DMS53 treated with DMSO at 0.1 percent for 48 hours (cell line): ENCODE data around the gene FES.
"Not testable (repeated sequence)": the region's sequence is repeated elsewhere in the genome, so short reads cannot be mapped to it uniquely, and the experiment has no call there.

Source experiments
- DNase-seq: peaks from one replicate; lab custom pipeline; 2025; ENCODE audit not compliant: unreplicated experiment; lab: John Stamatoyannopoulos, UW

FES gene

DNA sequence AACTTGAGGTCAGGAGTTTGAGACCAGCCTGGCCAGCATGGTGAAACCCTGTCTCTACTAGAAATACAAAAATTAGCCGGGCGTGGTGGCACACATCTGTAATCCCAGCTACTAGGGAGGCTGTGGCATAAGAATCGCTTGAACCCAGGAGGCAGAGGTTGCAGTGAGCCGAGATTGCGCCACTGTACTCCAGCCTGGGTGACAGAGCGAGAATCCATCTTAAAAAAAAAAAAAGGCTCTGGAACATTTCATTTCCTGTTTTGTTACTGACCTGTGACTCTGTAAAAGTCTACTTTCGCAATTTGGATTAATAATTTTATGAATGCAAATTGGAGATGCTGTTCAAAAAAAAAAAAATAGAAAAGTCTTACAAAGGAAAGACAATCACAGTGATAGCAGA is 43.8 kb downstream of the FES start:
- not testable (repeated sequence) for DNase-seq

DNA sequence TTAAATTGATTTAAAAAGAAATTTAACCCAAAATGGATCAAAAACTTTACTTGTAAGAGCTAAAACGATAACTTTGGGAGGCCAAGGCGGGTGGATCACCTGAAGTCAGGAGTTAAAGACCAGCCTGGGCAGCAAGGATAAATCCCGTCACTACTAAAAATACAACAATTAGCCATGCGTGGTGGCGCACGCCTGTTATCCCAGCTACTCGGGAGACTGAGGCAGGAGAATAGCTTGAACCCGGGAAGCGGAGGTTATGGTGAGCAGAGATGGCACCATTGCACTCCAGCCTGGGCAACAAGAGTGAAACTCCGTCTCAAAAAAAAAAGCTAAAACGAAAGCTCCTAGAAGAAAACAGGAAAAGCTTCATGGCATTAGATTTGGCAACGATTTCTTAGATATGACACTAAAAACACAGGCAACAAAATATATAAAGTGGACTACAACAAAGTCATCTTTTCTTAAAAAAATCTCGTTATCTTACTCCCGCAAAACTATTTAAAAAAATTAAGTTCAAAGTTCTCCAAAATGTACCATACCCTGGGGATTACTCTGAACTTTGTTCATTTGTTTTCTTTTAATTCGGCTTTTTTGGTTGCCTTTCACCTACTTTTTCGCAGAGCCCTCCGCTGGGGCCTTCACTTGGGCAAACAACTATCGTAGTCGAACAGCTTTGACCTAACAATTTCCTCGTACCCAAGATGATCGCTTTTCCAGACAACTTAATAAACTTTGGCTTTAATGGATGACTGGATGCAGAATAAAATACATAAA is 45.1 kb downstream of the FES start:
- no peak for DNase-seq

DNA sequence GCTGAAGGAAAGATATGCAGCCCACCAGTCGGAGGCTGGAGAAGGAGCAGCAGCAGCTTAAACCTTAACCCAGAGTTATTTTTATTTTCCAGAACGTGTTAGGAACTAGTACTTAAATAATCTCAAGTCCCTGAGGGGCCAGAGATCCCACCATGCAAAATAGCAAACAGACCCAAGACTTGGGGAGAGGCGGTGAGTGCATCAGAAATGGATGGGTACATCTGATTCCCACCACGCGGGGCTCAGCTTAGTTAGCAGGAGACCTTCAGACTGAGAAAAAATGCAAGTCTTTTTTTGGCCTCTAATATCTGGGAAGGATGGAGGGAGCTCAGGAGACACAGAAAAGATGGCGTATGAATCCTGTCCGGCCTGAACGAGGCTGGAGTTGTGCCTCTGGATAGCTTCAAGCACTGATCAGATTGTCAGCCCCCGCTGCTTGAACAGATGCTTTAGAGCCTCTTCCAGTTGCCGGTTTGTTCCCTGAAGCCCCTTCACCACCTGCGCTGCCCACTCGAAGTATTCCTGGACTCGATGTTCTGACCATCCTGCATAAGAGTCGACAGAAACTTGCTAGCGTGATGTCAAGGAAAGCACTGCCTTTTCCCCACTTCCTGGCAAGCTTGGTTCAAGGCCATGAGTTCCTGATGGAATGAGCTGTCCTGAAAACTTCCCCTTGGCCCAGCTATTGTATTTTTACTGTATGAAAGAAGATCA is 46.7 kb downstream of the FES start:
- peak; percentile 1 for DNase-seq

DNA sequence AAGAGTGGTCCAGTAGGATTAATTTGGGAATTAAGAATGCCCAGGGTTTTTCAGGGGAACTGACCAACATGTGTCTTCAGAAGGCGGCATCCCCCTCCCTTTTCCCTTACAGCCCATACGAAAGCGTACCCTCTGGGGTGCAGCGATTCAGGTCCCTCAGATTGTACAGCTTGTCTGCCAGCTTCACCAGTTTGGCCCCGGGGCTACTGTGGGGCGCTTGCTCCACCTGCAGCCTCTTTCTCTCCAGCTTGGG is 47.2 kb downstream of the FES start:
- DNase-seq: no peak

- peak; percentile 86 for DNase-seq
These were observed 47.7 kb downstream of the FES start, which contains the start of gene HDDC3 for GRCh38 chr15:90931828-90932659. HDDC3 (minus strand) TSS chr15:90932549; CDS start chr15:90932540, 9 bp downstream.

DNA sequence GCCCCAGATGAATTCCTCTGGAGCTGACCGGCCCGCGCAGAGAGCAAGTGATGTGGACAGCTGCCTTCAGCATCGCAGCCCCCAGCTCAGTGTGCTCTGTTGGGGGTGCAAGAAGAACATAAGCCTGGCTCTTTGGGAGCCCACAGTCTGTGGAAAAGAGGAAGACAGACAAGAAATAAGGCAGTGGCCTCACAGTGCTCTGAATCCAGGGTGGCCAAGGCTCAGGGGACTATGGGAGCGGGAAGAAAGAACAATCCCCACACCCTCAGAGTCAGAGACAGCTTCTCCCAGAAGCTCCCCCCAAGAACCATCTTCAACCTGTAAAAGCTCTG is 48.3 kb downstream of the FES start:
- DNase-seq: no peak

DNA sequence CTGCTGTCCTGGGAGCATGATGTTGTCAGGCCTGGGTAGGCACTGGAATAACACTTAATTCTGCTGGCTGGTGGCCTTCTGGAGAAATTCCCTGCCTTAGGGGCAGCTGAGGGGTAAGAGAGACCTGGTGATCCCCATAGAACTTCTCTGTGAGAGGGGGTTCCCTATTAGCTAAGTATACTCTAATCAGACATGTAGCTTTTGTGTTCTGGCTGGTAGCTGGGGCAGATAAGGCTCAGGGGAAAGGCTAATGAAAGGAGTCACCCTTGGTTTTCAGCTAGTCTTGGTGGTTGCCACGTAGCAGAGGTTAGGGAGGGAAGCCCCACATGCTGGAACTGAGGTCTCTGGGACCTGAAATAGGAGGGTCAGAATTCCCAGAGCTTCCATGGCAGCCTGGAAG is 49.0 kb downstream of the FES start:
- DNase-seq: no peak

- peak; percentile 72 for DNase-seq
These were observed 50.1 kb downstream of the FES start for GRCh38 chr15:90934256-90934948.

GRCh38 chr15:90934949-90935751 is 50.8 kb downstream of the FES start, which contains the start of gene UNC45A:
UNC45A (plus strand) TSS chr15:90935285; CDS start chr15:90935325, 40 bp downstream.
- peak; percentile 80 for DNase-seq

GRCh38 chr15:90936823-90937222 is 52.5 kb downstream of the FES start:
- DNase-seq: no peak

- no peak for DNase-seq
These were observed 54.0 kb downstream of the FES start for GRCh38 chr15:90938261-90938660.

- no peak for DNase-seq
These were observed 55.5 kb downstream of the FES start for GRCh38 chr15:90939756-90940155.

GRCh38 chr15:90941038-90941437 is 56.7 kb downstream of the FES start:
- no peak for DNase-seq

DNA sequence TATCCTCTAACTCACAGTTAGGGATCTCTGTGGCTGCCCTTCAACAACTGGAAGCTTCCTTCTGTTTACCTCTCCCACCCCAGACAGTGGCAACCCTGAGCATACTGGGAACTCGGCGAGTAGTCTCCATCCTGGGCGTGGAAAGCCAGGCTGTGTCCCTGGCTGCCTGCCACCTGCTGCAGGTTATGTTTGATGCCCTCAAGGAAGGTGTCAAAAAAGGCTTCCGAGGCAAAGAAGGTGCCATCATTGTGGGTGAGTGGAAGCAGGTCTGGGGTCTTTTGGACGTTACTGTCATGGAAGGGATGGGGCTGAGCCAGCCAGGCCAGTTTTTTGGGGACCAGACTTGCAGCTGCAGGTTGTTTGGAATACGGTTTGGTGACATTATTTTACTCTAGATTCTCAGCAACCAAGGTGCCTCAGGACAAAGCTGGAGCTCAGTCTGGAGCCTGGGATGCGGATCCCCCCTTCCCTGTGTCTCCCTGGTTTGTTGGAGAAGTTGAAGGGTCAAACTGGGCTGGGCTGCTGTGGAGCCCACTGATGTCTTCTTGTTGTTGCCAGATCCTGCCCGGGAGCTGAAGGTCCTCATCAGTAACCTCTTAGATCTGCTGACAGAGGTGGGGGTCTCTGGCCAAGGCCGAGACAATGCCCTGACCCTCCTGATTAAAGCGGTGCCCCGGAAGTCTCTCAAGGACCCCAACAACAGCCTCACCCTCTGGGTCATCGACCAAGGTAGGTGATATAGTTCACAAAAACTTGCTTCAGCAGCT is 58.2 kb downstream of the FES start:
- no peak for DNase-seq

- no peak for DNase-seq
These were observed 60.8 kb downstream of the FES start for GRCh38 chr15:90945091-90945490.
